ENCODE data around the gene SEPTIN10.
"Not testable (repeated sequence)": the region's sequence is repeated elsewhere in the genome, so short reads cannot be mapped to it uniquely, and the experiment has no call there.

The SEPTIN10 gene

DNA sequence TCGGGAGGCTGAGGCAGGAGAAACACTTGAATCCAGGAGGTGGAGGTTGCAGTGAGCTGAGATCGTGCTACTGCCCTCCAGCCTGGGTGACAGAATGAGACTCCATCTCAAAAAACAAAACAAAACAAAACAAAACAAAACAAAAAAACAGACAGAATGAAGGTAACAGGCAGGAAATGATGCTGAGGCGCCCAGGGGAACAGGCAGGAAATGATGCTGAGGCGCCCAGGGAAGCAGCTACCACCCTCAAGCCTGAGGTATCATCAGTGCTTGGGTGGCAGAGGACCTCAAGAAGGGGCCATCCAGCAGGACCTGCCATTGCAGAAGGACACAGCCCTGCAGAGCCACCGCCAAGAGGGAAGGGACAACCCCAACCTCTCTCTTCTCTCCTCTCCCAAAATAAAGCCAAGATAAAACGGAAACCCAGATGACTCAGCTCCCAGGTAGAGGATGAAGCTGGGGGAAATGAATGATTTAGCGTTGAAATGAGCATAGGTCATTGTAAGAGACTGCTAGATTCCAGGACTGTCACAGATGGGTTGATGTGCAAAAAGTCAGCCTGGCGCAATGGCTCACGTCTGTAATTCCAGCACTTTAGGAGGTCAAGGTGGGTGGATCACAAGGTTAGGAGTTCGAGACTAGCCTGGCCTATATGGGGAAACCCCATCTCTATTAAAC, 19.7 kb upstream of the SEPTIN10 start:
- DNase-seq (ENCODE audit: low read depth), result no peak

GRCh38 chr2:109632158-109632789, 18.5 kb upstream of the SEPTIN10 start:
- DNase-seq (ENCODE audit: low read depth), result no peak

DNA sequence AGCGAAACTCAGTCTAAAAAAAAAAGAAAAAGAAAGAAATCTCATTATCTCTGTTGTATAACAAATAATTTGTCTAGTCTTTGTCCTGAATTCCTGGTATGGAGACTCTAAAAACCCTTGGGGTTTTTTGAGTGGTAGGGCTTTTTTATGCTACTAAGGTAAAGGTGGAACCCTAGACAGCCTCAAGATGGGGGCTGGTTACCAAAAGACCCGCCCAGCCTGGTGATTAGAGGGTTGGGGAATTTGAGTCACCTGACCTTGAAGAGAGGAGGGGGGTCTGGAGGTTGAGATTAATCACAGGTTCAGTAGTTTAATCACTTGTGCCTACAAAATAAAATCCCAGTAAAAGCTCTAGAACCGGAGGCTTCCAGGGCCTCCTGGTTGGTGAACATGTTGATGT, 18.0 kb upstream of the SEPTIN10 start:
- no peak for DNase-seq (ENCODE audit: low read depth)

DNA sequence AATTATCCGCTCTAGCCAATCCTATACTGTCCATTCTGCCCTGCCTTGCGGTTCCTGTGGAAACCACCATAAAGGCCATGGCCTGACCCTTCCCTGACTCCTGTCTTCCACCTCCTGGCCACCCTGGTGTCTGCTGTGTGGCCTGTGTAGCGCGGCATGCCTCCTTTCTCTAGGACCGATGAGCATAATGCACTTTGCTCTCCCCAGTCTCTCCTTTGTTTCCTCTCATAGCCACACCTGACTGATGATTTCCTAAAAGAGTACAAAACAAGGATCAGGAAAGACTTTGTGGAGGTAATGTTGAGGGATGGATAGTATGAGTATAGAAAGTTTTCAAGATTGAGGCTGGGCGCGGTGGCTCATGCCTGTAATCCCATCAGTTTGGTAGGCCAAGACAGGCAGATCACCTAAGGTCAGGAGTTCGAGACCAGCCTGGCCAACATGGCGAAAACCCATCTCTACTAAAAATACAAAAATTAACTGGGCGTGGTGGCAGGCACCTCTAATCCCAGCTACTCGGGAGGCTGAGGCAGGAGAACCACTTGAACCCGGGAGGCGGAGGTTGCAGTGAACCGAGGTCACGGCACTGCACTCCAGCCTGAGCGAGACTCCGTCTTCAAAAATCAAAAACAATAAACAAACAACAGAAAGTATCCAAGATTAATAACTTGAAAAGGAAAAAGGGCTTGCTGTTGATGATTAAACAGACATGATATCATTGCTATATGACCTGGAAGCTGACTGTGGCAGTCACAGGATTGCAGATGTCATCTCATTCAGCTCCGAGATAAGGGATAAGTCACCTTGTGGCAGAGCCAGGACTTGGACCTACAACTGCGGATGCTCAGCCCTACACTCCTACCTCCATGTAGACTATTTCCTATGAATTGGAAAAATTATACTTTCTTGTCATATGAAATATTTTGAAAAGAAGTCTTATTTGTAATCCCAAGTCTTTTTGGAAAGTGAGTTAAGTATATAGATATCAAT, 17.0 kb upstream of the SEPTIN10 start:
- no peak for DNase-seq (ENCODE audit: low read depth)

GRCh38 chr2:109629867-109630266, 16.1 kb upstream of the SEPTIN10 start:
- no peak for DNase-seq (ENCODE audit: low read depth)

GRCh38 chr2:109628321-109628720, 14.6 kb upstream of the SEPTIN10 start:
- not testable (repeated sequence) for DNase-seq (ENCODE audit: low read depth)

DNA sequence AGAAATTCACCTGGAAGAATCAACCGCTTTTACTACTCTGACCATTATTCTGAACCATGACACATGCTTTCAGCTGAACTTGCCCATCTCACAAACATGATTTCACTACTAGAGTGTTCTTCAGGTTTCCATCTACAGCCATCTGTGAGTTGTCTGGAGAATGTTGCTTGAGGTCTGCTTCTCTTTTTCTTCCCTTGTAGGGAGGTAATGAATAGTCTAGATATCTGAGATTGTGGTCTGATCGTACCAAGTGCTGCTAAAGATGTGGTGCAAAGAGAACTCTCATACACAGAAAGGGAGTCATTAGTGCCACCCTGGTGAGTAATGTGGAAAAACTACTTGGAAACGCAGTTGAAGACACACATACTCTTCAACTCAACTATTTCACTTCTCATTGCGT, 10.6 kb upstream of the SEPTIN10 start:
- no peak for DNase-seq (ENCODE audit: low read depth)

GRCh38 chr2:109623923-109624322, 10.2 kb upstream of the SEPTIN10 start:
- no peak for DNase-seq (ENCODE audit: low read depth)

DNA sequence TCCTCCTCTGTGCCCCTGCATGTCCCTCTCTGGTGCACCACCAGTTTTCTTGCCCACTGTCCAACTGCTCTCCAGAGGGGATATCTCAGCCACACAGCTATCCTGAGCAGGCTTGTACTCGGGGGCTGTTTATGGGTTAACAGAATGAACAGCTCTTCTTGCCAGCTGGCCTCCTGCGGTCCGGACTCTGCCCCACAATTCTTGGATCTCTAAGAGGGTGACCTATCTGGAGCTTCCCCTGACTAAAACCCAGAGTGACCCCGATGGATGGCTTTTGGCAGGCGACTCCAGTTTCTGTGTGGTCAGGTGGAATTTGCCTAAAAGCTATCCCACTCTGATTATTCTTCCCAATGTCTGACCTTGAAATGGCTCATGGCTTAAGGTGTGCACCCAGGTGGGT, 9.5 kb upstream of the SEPTIN10 start:
- DNase-seq (ENCODE audit: low read depth), result no peak

DNA sequence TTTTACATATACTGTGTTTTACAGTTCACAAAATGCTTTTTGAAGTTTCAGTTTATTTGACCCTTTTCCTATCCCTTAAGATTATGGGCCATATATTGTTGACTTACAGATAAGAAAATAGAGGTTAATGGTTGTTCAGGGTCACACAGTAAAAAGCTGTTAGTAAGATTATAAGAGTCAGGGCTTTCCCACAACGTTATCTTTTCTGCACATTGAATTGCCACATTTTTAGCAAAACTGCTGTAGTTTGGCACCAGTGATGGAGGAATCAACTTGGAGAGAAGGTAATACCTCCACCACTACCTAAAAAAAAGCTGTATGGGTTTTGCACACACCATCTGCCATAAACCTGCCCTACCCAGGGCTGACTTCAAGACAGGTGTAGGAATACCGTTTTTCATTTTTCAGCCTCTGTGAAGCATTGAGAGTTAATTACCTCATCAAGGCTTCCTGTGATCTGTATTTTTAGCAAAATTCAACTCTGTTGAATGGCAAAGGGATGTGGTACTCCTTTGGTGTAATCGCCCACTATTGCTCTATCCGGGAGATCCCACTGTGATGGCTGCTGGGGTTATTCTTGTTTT, 5.4 kb upstream of the SEPTIN10 start:
- no peak for DNase-seq (ENCODE audit: low read depth)

GRCh38 chr2:109616184-109616583, 2.4 kb upstream of the SEPTIN10 start:
- no peak for DNase-seq (ENCODE audit: low read depth)

GRCh38 chr2:109615637-109616144, 1.9 kb upstream of the SEPTIN10 start:
- DNase-seq (ENCODE audit: low read depth), result no peak

DNA sequence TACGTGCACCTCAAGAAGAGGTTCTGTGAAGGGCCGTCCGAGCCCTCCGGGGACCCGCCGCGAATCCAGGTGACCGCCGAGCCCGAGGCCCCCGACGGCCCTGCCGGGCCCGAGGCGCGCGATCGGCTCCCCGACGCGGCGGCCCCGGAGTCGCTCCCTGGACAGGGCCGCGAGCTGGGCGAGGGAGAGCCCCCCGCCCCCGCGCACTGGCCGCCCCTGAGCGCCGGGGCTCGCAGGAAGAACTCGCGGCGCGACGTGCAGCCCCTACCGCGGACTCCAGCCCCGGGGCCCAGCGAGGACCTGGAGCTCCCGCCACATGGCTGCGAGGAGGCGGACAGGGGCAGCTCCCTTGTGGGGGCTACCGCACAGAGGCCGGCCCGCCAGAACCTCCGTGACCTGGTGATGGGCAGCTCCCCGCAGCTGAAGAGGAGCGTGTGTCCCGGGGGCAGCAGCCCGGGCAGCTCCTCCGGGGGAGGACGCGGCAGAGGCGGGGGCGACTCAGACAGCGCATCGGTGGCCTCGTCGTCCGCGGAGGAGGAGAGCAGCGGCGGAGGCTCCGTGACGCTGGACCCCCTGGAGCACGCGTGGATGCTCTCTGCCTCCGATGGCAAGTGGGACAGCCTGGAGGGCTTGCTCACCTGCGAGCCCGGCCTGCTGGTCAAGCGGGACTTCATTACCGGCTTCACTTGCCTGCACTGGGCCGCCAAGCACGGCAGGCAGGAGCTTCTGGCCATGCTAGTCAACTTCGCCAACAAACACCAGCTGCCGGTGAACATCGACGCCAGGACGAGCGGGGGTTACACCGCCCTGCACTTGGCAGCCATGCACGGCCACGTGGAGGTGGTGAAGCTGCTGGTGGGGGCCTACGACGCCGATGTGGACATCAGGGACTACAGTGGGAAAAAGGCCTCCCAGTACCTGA, 1.2 kb upstream of the SEPTIN10 start:
- no peak for DNase-seq (ENCODE audit: low read depth)

DNA sequence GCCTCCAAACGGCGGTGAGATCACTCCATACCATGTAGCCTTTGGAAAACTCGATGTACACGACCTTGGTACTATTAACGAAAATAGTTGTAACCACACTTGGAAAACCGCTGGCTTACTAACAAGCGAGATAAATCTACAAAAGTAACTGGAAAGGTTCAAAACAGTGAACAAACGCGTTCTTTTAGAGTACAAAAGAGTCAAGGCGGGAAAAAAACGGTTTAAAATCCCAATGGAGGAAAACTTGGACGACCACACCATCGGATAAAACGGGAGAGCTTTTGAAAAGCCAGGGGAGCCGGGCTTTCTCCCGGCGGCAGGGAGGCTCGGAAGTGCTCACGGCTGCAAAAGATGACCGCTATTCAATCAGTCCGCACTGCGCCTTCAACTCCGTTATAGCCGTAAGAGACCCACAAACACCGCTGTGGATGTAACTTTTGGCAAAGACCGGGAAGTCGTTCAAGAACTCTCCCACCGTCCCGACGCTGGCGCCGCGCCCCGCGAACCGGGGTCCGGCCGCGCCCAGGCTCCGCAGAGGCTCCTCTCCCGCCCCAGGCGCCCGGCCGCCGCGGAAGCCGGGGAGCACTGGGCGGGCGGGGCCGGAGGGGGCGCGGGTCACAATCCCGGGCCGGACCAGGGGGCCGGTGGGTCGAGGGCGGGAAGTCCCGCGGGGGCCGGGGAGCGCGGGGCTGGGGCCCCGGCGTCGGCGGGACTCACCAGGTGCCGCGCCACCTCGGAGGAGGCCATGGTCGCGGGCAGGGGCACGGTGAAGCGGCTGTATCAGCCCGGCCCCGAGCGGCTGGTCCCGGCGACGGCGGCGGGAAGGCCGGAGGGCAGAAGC, 465 bp downstream of the SEPTIN10 start:
- DNase-seq (ENCODE audit: low read depth), result no peak

DNA sequence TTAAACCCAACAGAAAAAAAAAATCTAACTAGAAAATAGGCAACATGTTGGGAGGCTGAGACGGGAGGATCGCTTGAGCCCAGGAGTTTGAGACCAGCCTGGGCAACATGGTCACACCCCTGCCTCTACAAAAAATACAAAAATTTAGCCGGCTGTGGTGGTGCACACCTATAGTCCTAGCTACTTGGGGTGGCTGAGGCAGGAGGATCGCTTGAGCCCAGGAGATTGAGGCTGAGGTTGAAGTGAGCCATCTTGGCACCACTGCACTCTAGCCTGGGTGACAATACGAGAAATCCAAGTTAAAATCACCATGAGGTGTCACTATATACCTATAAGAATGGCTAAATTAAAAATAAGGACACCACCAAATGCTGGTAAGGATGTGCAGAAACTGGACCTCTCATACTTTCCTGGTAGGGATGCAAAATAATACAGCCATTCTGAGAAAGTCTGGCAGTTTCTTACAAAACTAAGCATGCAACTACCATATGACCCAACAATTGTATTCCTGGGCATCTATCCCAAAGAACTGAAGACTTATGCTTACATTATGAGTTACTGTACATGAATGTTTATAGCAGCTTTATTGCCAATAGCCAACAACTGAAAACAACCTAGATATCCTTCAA, 2.2 kb downstream of the SEPTIN10 start:
- DNase-seq (ENCODE audit: low read depth), result no peak

- no peak for DNase-seq (ENCODE audit: low read depth)
Measured at GRCh38 chr2:109609352-109610024, 4.3 kb downstream of the SEPTIN10 start.

DNA sequence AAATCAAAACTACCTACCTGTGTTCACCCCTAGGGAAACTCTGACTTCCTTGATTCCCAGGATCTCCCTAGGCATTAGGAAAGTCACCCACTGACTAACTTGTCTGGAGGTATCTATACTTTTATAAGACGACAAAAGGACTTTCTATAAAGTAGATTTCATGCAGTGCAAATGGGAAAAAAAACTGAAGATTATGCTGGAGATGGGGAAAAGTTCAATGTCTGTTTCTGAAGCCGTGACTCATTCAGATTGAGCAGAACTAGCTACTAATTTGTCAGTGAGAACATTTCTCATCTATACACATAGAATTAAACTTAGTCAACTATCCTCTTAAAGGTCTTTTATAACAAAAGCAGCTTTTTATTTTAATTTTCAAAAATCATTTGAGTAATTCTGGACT, 6.0 kb downstream of the SEPTIN10 start:
- DNase-seq (ENCODE audit: low read depth), result no peak

- no peak for DNase-seq (ENCODE audit: low read depth)
Measured at GRCh38 chr2:109604597-109604996, 9.2 kb downstream of the SEPTIN10 start.

DNA sequence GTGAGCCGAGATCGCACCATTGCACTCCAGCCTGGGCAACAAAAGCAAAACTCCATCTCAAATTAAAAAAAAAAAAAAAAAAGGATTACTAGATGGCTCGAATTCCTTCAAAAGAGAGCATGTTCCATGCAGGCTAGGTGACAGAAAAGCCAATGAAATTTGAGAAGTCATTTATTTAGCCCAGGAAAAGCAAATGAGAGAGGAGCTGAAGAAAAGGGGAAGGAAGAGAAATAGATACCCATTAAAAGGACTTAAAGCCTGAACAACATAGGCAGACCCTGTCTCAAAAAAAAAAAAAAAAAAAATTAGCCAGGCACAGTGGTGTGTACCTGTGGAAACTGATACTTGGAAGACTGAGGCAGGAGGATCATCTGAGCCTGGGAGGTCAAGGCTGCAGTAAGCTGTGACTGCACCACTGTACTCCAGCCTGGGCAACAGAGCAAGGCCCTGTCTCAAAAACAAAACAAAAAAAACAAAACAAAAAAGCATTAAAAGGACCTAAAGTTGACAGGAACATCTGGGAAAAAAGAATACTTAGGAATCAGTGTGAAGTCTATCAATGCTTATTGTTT, 11.1 kb downstream of the SEPTIN10 start:
- DNase-seq (ENCODE audit: low read depth), result no peak

Measured in activated T-cell treated with anti-CD3 and anti-CD28 coated beads for 1 hour (primary cell).